ENCODE measurements around the gene SLC25A41.
A peak's percentile ranks its signal among the peaks of the same experiment; 100 is the strongest.

The SLC25A41 gene

GRCh38 chr19:6433663-6434062 is at the start of gene SLC25A41:
Gene SLC25A41 (minus strand): TSS chr19:6433763. CDS start chr19:6433693, 70 bp downstream.
- DNase-seq: no peak

- no peak for DNase-seq
Observed at GRCh38 chr19:6483235-6483634, 49.7 kb upstream of the SLC25A41 start.

GRCh38 chr19:6482343-6482686 is 48.8 kb upstream of the SLC25A41 start:
- no peak for DNase-seq

GRCh38 chr19:6481541-6482342 is 48.2 kb upstream of the SLC25A41 start, which contains the start of gene DENND1C:
Gene DENND1C (minus strand): TSS chr19:6481787. CDS start chr19:6481695, 92 bp downstream.
- peak; percentile 70 for DNase-seq

- no peak for DNase-seq
Observed at GRCh38 chr19:6480848-6481415, 47.4 kb upstream of the SLC25A41 start.

- DNase-seq: no peak
Observed at GRCh38 chr19:6479836-6480398, 46.4 kb upstream of the SLC25A41 start.

GRCh38 chr19:6478815-6479214 is 45.3 kb upstream of the SLC25A41 start:
- DNase-seq: no peak

- DNase-seq: no peak
Observed at GRCh38 chr19:6476896-6477431, 43.4 kb upstream of the SLC25A41 start.

GRCh38 chr19:6476155-6476895 is 42.8 kb upstream of the SLC25A41 start:
- DNase-seq: peak; percentile 40

- no peak for DNase-seq
Observed at GRCh38 chr19:6475321-6476108, 42.0 kb upstream of the SLC25A41 start.

- DNase-seq: no peak
Observed at GRCh38 chr19:6473647-6474046, 40.1 kb upstream of the SLC25A41 start.

- no peak for DNase-seq
Observed at GRCh38 chr19:6472713-6473112, 39.1 kb upstream of the SLC25A41 start.

GRCh38 chr19:6471076-6471475 is 37.5 kb upstream of the SLC25A41 start:
- no peak for DNase-seq

- no peak for DNase-seq
Observed at GRCh38 chr19:6470173-6470572, 36.6 kb upstream of the SLC25A41 start.

GRCh38 chr19:6467384-6467783 is 33.8 kb upstream of the SLC25A41 start:
- no peak for DNase-seq

- DNase-seq: no peak
Observed at GRCh38 chr19:6466526-6467248, 33.1 kb upstream of the SLC25A41 start.

- no peak for DNase-seq
Observed at GRCh38 chr19:6465663-6466062, 32.1 kb upstream of the SLC25A41 start.

- DNase-seq: no peak
Observed at GRCh38 chr19:6465006-6465405, 31.4 kb upstream of the SLC25A41 start.

GRCh38 chr19:6464070-6464873 is 30.7 kb upstream of the SLC25A41 start, which contains the start of gene CRB3:
Gene CRB3 (plus strand): TSS chr19:6464271. CDS start chr19:6464702, 431 bp downstream.
- peak; percentile 44 for DNase-seq

- DNase-seq: peak; percentile 94
Observed at GRCh38 chr19:6460099-6460884, 26.7 kb upstream of the SLC25A41 start.

Data from activated gamma-delta T cell treated with Interleukin-2 at 50 U/mL for 16 hours (primary cell).